Measurements from ENCODE around the gene STK32C.

STK32C gene

GRCh38 chr10:132241496-132241895, 66.3 kb downstream of the STK32C start:
- Histone ChIP-seq H3K4me1 (ENCODE audit: insufficient read depth, low read length) (no peaks in the 10 kb centered on the region), H3K27ac (ENCODE audit: low read length) (no peak overlapping the region), H3K4me3 (ENCODE audit: low read length) (no peak overlapping the region), H3K9me3 (ENCODE audit: insufficient read depth, low read depth, low read length) (no peaks in the 10 kb centered on the region), H3K36me3 (ENCODE audit: insufficient read depth, low read depth, low read length) (no peaks in the 10 kb centered on the region), H3K9ac (ENCODE audit: low read depth, low read length) (no peak overlapping the region), H3K27me3 (ENCODE audit: insufficient read depth, low read length) (no peaks in the 10 kb centered on the region)

GRCh38 chr10:132241086-132241485, 66.7 kb downstream of the STK32C start:
- Histone ChIP-seq H3K9ac (ENCODE audit: low read depth, low read length) (no peak overlapping the region), H3K27me3 (ENCODE audit: insufficient read depth, low read length) (no peaks in the 10 kb centered on the region), H3K36me3 (ENCODE audit: insufficient read depth, low read depth, low read length) (no peaks in the 10 kb centered on the region), H3K4me3 (ENCODE audit: low read length) (no peak overlapping the region), H3K4me1 (ENCODE audit: insufficient read depth, low read length) (no peaks in the 10 kb centered on the region), H3K9me3 (ENCODE audit: insufficient read depth, low read depth, low read length) (no peaks in the 10 kb centered on the region), H3K27ac (ENCODE audit: low read length) (no peak overlapping the region)

- Histone ChIP-seq H3K4me3 (ENCODE audit: low read length) (no peak overlapping the region), H3K9me3 (ENCODE audit: insufficient read depth, low read depth, low read length) (no peaks in the 10 kb centered on the region), H3K36me3 (ENCODE audit: insufficient read depth, low read depth, low read length) (no peaks in the 10 kb centered on the region), H3K27me3 (ENCODE audit: insufficient read depth, low read length) (no peaks in the 10 kb centered on the region), H3K9ac (ENCODE audit: low read depth, low read length) (no peak overlapping the region), H3K4me1 (ENCODE audit: insufficient read depth, low read length) (no peaks in the 10 kb centered on the region), H3K27ac (ENCODE audit: low read length) (no peak overlapping the region)
Observed at GRCh38 chr10:132240581-132240980, 67.2 kb downstream of the STK32C start.

- no peaks in the 10 kb centered on the region for H3K9me3 ChIP-seq (ENCODE audit: insufficient read depth, low read depth, low read length)
- no peak overlapping the region for H3K9ac ChIP-seq (ENCODE audit: low read depth, low read length)
- H3K36me3 ChIP-seq (ENCODE audit: insufficient read depth, low read depth, low read length), result no peaks in the 10 kb centered on the region
- H3K27me3 ChIP-seq (ENCODE audit: insufficient read depth, low read length), result no peaks in the 10 kb centered on the region
- no peaks in the 10 kb centered on the region for H3K4me1 ChIP-seq (ENCODE audit: insufficient read depth, low read length)
- no peak overlapping the region for H3K27ac ChIP-seq (ENCODE audit: low read length)
- H3K4me3 ChIP-seq (ENCODE audit: low read length), result no peak overlapping the region
Observed at GRCh38 chr10:132240156-132240555, 67.6 kb downstream of the STK32C start.

- Histone ChIP-seq H3K4me3 (ENCODE audit: low read length) (no peak overlapping the region), H3K36me3 (ENCODE audit: insufficient read depth, low read depth, low read length) (no peaks in the 10 kb centered on the region), H3K27me3 (ENCODE audit: insufficient read depth, low read length) (no peaks in the 10 kb centered on the region), H3K27ac (ENCODE audit: low read length) (no peak overlapping the region), H3K9ac (ENCODE audit: low read depth, low read length) (no peak overlapping the region), H3K4me1 (ENCODE audit: insufficient read depth, low read length) (no peaks in the 10 kb centered on the region), H3K9me3 (ENCODE audit: insufficient read depth, low read depth, low read length) (no peaks in the 10 kb centered on the region)
Observed at GRCh38 chr10:132239126-132240031, 68.4 kb downstream of the STK32C start.

GRCh38 chr10:132238371-132239125, 69.2 kb downstream of the STK32C start:
- H3K9ac ChIP-seq (ENCODE audit: low read depth, low read length), result no peak overlapping the region
- H3K4me3 ChIP-seq (ENCODE audit: low read length), result no peak overlapping the region
- no peaks in the 10 kb centered on the region for H3K9me3 ChIP-seq (ENCODE audit: insufficient read depth, low read depth, low read length)
- H3K36me3 ChIP-seq (ENCODE audit: insufficient read depth, low read depth, low read length), result no peaks in the 10 kb centered on the region
- H3K27me3 ChIP-seq (ENCODE audit: insufficient read depth, low read length), result no peaks in the 10 kb centered on the region
- no peak overlapping the region for H3K27ac ChIP-seq (ENCODE audit: low read length)
- H3K4me1 ChIP-seq (ENCODE audit: insufficient read depth, low read length), result no peaks in the 10 kb centered on the region

- H3K27me3 ChIP-seq (ENCODE audit: insufficient read depth, low read length), result no peaks in the 10 kb centered on the region
- no peak overlapping the region for H3K27ac ChIP-seq (ENCODE audit: low read length)
- no peak overlapping the region for H3K9ac ChIP-seq (ENCODE audit: low read depth, low read length)
- no peaks in the 10 kb centered on the region for H3K4me1 ChIP-seq (ENCODE audit: insufficient read depth, low read length)
- H3K36me3 ChIP-seq (ENCODE audit: insufficient read depth, low read depth, low read length), result no peaks in the 10 kb centered on the region
- no peak overlapping the region for H3K4me3 ChIP-seq (ENCODE audit: low read length)
- no peaks in the 10 kb centered on the region for H3K9me3 ChIP-seq (ENCODE audit: insufficient read depth, low read depth, low read length)
Observed at GRCh38 chr10:132237871-132238270, 69.9 kb downstream of the STK32C start.

GRCh38 chr10:132237396-132237795, 70.4 kb downstream of the STK32C start:
- Histone ChIP-seq H3K27ac (ENCODE audit: low read length) (no peak overlapping the region), H3K4me1 (ENCODE audit: insufficient read depth, low read length) (no peaks in the 10 kb centered on the region), H3K9me3 (ENCODE audit: insufficient read depth, low read depth, low read length) (no peaks in the 10 kb centered on the region), H3K27me3 (ENCODE audit: insufficient read depth, low read length) (no peaks in the 10 kb centered on the region), H3K4me3 (ENCODE audit: low read length) (no peak overlapping the region), H3K36me3 (ENCODE audit: insufficient read depth, low read depth, low read length) (no peaks in the 10 kb centered on the region), H3K9ac (ENCODE audit: low read depth, low read length) (no peak overlapping the region)

GRCh38 chr10:132236881-132237280, 70.9 kb downstream of the STK32C start:
- H3K4me1 ChIP-seq (ENCODE audit: insufficient read depth, low read length), result no peaks in the 10 kb centered on the region
- no peaks in the 10 kb centered on the region for H3K9me3 ChIP-seq (ENCODE audit: insufficient read depth, low read depth, low read length)
- H3K36me3 ChIP-seq (ENCODE audit: insufficient read depth, low read depth, low read length), result no peaks in the 10 kb centered on the region
- H3K9ac ChIP-seq (ENCODE audit: low read depth, low read length), result no peak overlapping the region
- H3K27me3 ChIP-seq (ENCODE audit: insufficient read depth, low read length), result no peaks in the 10 kb centered on the region
- H3K4me3 ChIP-seq (ENCODE audit: low read length), result no peak overlapping the region
- no peak overlapping the region for H3K27ac ChIP-seq (ENCODE audit: low read length)

- Histone ChIP-seq H3K27me3 (ENCODE audit: insufficient read depth, low read length) (no peaks in the 10 kb centered on the region), H3K4me3 (ENCODE audit: low read length) (no peak overlapping the region), H3K4me1 (ENCODE audit: insufficient read depth, low read length) (no peaks in the 10 kb centered on the region), H3K9ac (ENCODE audit: low read depth, low read length) (no peak overlapping the region), H3K27ac (ENCODE audit: low read length) (no peak overlapping the region), H3K36me3 (ENCODE audit: insufficient read depth, low read depth, low read length) (no peaks in the 10 kb centered on the region), H3K9me3 (ENCODE audit: insufficient read depth, low read depth, low read length) (no peaks in the 10 kb centered on the region)
Observed at GRCh38 chr10:132236161-132236560, 71.6 kb downstream of the STK32C start.

- Histone ChIP-seq H3K27ac (ENCODE audit: low read length) (no peak overlapping the region), H3K9ac (ENCODE audit: low read depth, low read length) (no peak overlapping the region), H3K4me3 (ENCODE audit: low read length) (no peak overlapping the region), H3K36me3 (ENCODE audit: insufficient read depth, low read depth, low read length) (no peaks in the 10 kb centered on the region), H3K27me3 (ENCODE audit: insufficient read depth, low read length) (no peaks in the 10 kb centered on the region), H3K9me3 (ENCODE audit: insufficient read depth, low read depth, low read length) (no peaks in the 10 kb centered on the region), H3K4me1 (ENCODE audit: insufficient read depth, low read length) (no peaks in the 10 kb centered on the region)
Observed at GRCh38 chr10:132234860-132235259, 72.9 kb downstream of the STK32C start.
